Measurements from ENCODE around the gene E2F1. TPM values are rescaled to one million over a fixed set of nuclear protein-coding genes. Genes with fewer than 3 reads are reported as not detected.
"Not testable (repeated sequence)": the region's sequence is repeated elsewhere in the genome, so short reads cannot be mapped to it uniquely, and the experiment has no call there.

The E2F1 gene
- total and polyA plus RNA-seq, 2 experiments from 2014 or later: 21.2 to 61.4 TPM

DNA sequence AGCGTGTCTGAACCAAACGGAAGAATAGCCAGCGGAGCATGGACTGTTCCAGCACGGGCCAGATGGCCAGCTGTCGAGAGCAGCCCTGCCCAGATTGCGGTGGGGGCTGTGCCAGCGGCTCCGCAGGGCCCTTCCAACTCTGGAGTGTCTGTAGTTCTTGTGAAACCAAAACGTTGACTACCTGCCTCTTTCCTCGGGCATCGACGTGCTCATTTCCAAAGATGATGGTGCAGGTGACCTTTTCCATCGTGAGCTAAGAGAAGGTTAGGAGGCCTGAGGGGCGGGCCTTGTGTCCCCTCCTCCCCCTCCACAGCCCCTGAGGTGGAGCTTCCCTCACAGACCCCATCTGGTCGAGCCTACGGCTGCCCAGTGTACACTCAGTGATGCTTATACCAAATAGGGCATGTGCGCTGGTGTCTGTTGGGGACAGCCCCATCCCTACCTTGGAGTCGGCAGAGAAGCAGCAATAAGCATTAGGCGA lies 36.9 kb downstream of the E2F1 start:
- Histone ChIP-seq H3K9me3 (ENCODE audit: low read depth) (no peaks in the 10 kb centered on the region), H3K27ac (peak overlapping the region; percentile 54), H3K4me3 (no peak overlapping the region), H3K27me3 (no peaks in the 10 kb centered on the region), H3K4me1 (ENCODE audit: low read depth) (peaks cover 18% of the 10 kb centered on the region), H3K36me3 (peaks cover 13% of the 10 kb centered on the region)
- no peak for DNase-seq (ENCODE audit: low read depth in 1 of 2, low spot score in 1 of 2)
- no peak for TF ChIP-seq CTCF (IDR thresholded peaks at IDR 0.05; ENCODE audit: low read depth, low read length)

- Histone ChIP-seq H3K4me1 (ENCODE audit: low read depth) (peaks cover 18% of the 10 kb centered on the region), H3K27me3 (no peaks in the 10 kb centered on the region), H3K4me3 (no peak overlapping the region), H3K36me3 (peaks cover 13% of the 10 kb centered on the region), H3K9me3 (ENCODE audit: low read depth) (no peaks in the 10 kb centered on the region), H3K27ac (peak overlapping the region; percentile 54)
- peak in 1 of 2 donors; percentile 74 for DNase-seq (ENCODE audit: low read depth in 1 of 2, low spot score in 1 of 2)
- TF ChIP-seq CTCF (IDR thresholded peaks at IDR 0.05; ENCODE audit: low read depth, low read length): no peak
Observed at GRCh38 chr20:33648396-33649004, 37.7 kb downstream of the E2F1 start.

DNA sequence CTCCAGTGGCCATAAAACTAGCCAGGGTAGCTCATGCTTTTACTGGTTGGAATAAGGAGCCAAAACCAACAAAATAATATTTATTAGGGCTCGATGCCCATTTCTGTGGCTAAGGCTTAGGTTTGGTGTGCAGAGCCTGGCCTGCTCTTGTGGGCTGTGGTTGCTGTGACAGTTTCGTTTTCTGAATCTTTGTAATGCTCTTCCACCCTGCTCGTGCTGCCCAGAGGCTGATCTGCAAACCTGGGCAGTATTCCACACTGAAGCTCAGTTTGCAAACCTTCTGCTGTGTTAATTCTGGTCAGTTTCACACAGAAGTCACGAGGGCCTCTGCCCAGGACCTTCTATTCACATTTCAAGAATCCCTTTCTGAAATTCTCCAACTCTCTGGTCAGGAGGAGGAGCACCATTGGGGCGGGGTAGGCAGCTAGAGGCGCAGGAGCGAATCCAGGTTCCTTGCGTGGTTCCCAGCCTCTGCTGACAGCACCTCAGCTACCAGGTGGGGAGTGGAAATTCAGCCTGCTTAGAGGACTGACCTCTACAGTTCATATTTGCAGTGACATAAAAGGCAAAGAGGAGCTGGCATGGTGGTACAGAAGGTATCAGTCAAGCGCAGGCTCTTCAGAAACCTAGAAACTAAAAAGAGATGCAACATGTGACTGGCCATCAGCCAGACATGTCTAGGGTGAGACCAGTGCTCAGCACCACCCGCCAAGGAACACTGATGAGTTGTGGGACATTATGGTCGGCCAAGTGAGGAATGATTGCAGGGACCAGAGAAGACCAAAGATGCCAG lies 38.4 kb downstream of the E2F1 start:
- peak overlapping the region; percentile 54 for H3K27ac ChIP-seq
- peak in 1 of 2 donors; percentile 61 for DNase-seq (ENCODE audit: low read depth in 1 of 2, low spot score in 1 of 2)
- H3K27me3 ChIP-seq: no peaks in the 10 kb centered on the region
- H3K36me3 ChIP-seq: peaks cover 13% of the 10 kb centered on the region
- H3K4me1 ChIP-seq (ENCODE audit: low read depth): peaks cover 18% of the 10 kb centered on the region
- H3K4me3 ChIP-seq: no peak overlapping the region
- no peaks in the 10 kb centered on the region for H3K9me3 ChIP-seq (ENCODE audit: low read depth)
- no peak for TF ChIP-seq CTCF (IDR thresholded peaks at IDR 0.05; ENCODE audit: low read depth, low read length)

DNA sequence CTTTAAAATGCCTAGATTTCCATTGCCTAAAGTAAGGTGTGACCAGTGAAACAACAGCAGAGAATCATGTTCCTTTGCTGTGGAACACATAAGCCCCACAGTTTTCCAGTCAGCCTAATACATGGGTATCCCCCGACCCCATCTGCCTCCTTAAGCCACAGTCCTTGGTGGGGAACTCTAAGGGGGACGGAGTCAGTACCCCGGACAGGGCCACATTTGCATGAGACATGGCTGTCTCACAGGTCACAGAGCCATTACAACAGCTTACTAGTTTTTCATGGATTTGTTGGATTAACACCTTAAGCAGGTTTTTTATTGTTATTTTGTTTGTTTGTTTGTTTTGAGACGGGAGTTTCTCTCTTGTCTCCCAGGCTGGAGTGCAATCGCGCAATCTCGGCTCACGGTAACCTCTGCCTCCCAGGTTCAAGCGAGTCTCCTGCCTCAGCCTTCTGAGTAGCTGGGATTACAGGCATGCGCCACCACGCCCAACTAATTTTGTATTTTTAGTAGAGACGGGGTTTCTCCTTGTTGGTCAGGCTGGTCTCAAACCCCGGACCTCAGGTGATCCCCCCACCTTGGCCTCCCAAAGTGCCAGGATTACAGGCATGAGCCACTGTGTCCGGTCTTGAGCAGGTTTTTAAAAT lies 39.1 kb downstream of the E2F1 start:
- Histone ChIP-seq H3K36me3 (peaks cover 13% of the 10 kb centered on the region), H3K4me1 (ENCODE audit: low read depth) (peaks cover 18% of the 10 kb centered on the region), H3K27ac (peak overlapping the region; percentile 36)
- not testable (repeated sequence) for H3K4me3 ChIP-seq; H3K27me3 ChIP-seq; H3K9me3 ChIP-seq (ENCODE audit: low read depth)
- peak in 1 of 2 donors; percentile 59 for DNase-seq (ENCODE audit: low read depth in 1 of 2, low spot score in 1 of 2)

- DNase-seq (ENCODE audit: low read depth in 1 of 2, low spot score in 1 of 2): no peak
- Histone ChIP-seq H3K4me3 (no peak overlapping the region), H3K4me1 (ENCODE audit: low read depth) (peaks cover 18% of the 10 kb centered on the region), H3K27me3 (no peaks in the 10 kb centered on the region), H3K9me3 (ENCODE audit: low read depth) (no peaks in the 10 kb centered on the region), H3K27ac (no peak overlapping the region), H3K36me3 (peaks cover 19% of the 10 kb centered on the region)
- TF ChIP-seq CTCF (IDR thresholded peaks at IDR 0.05; ENCODE audit: low read depth, low read length): no peak
Observed at GRCh38 chr20:33646191-33646590, 40.0 kb downstream of the E2F1 start.
